Thyroid gland (tissue), 4 donors: ENCODE measurements around the gene CLASP1. TPM values are rescaled to one million over a fixed set of nuclear protein-coding genes. Genes with fewer than 3 reads are reported as not detected.
A peak's percentile ranks its signal among the peaks of the same experiment; 100 is the strongest.
"Not testable (repeated sequence)": the region's sequence is repeated elsewhere in the genome, so short reads cannot be mapped to it uniquely, and the experiment has no call there.

Experiments used
- DNase-seq, 2 donors: peaks; one replicate each; pipeline ENCODE4 v3.0.0-alpha.2; 2019
- H3K27ac ChIP-seq, 3 donors: fragments of 200-600 bp; sonication (generic); 1 replicate in 2 of 3; 2 replicates in 1 of 3; pipeline ENCODE4 v1.5.1; 2016 to 2019; ENCODE audit warnings: mild to moderate bottlenecking in 1 of 3, moderate library complexity in 1 of 3
- H3K27me3 ChIP-seq: fragments of 200-600 bp; sonication (generic); one replicate; pipeline ENCODE4 v1.5.1; 2019
- H3K36me3 ChIP-seq, 2 donors: fragments of 200-600 bp; sonication (generic); one replicate each; pipeline ENCODE4 v1.5.1; 2016 to 2019
- H3K4me1 ChIP-seq, 2 donors: fragments of 200-600 bp; sonication (generic); one replicate each; pipeline ENCODE4 v1.5.1; 2017 to 2019
- H3K4me3 ChIP-seq, 3 donors: fragments of 200-600 bp; sonication (generic); replicated peaks in 1 of 3; 1 replicate in 2 of 3; 2 replicates in 1 of 3; pipeline ENCODE4 v1.5.1; 2016; ENCODE audit warnings: mild to moderate bottlenecking in 1 of 3
- H3K9me3 ChIP-seq: fragments of 200-600 bp; sonication (generic); one replicate; pipeline ENCODE4 v1.5.1; 2017
- POLR2A ChIP-seq, 2 donors: fragments of 450-650 bp; IDR thresholded peaks; one replicate each; pipeline ENCODE4 v1.6.1; 2017; ENCODE audit warnings: antibody characterized with exemption in 2 of 2, mild to moderate bottlenecking in 2 of 2, moderate library complexity in 1 of 2
- WGBS, 2 donors: methylation state at CpG; one replicate each; pipeline ENCODE4 v1.1.5; 2017; 5-methylcytosine and 5-hydroxymethylcytosine counted together
- intact Hi-C: fragments of 100-400 bp; cut with DNase I; formaldehyde crosslinking; loops from one replicate; pipeline ENCODE4 v1.15.1; 2023
- total RNA-seq, 4 donors: library from RNA; depleted of rRNA; stranded (reverse); fragments of >200 nt; gene quantifications; one replicate each; pipeline ENCODE4 v1.2.3, GENCODE V29; 2016
- TF ChIP-seq, protein P1 (sequence below), 6 experiments: fragments of 200-600 bp in 3 of 6; fragments of 450-650 bp in 3 of 6; sonication (generic) in 3 of 6; IDR thresholded peaks; one replicate each; pipeline ENCODE4 v1.5.1; 2016 to 2019; ENCODE audit warnings: antibody characterized with exemption in 6 of 6, mild to moderate bottlenecking in 2 of 6, inconsistent platforms in 1 of 6, moderate library complexity in 1 of 6

Gene CLASP1
- total RNA-seq, 4 donors from 2014 or later = 69.3 to 110 (median 98.3) TPM

GRCh38 chr2:121335294-121336290 is 313.7 kb downstream of the CLASP1 start:
- Histone ChIP-seq H3K36me3 (peaks cover 8 to 9% of the 10 kb centered on the region in 2 donors), H3K27me3 (no peaks in the 10 kb centered on the region), H3K27ac (peak overlapping the region in 2 of 3 donors; percentile 51 to 67), H3K4me1 (peaks cover 20 to 30% of the 10 kb centered on the region in 2 donors), H3K9me3 (no peaks in the 10 kb centered on the region), H3K4me3 (no peak overlapping the region)
- no peak for TF ChIP-seq POLR2A (IDR thresholded peaks at IDR 0.05)
- TF ChIP-seq, protein P1, sequence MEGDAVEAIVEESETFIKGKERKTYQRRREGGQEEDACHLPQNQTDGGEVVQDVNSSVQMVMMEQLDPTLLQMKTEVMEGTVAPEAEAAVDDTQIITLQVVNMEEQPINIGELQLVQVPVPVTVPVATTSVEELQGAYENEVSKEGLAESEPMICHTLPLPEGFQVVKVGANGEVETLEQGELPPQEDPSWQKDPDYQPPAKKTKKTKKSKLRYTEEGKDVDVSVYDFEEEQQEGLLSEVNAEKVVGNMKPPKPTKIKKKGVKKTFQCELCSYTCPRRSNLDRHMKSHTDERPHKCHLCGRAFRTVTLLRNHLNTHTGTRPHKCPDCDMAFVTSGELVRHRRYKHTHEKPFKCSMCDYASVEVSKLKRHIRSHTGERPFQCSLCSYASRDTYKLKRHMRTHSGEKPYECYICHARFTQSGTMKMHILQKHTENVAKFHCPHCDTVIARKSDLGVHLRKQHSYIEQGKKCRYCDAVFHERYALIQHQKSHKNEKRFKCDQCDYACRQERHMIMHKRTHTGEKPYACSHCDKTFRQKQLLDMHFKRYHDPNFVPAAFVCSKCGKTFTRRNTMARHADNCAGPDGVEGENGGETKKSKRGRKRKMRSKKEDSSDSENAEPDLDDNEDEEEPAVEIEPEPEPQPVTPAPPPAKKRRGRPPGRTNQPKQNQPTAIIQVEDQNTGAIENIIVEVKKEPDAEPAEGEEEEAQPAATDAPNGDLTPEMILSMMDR (IDR thresholded peaks at IDR 0.05) = no peak
- intact Hi-C loops = no loop called here
- no peak for DNase-seq
- 68 to 84% methylated on average over 16 to 19 of the region's 22 CpGs for WGBS, 2 donors

- Histone ChIP-seq H3K27me3 (no peaks in the 10 kb centered on the region), H3K27ac (no peak overlapping the region), H3K36me3 (peaks cover 4 to 9% of the 10 kb centered on the region in 2 donors), H3K4me3 (no peak overlapping the region), H3K9me3 (no peaks in the 10 kb centered on the region), H3K4me1 (peaks cover 20 to 21% of the 10 kb centered on the region in 2 donors)
- no peak for TF ChIP-seq POLR2A (IDR thresholded peaks at IDR 0.05)
- TF ChIP-seq, protein P1 (IDR thresholded peaks at IDR 0.05) = no peak
- WGBS, 2 donors = 78 to 91% methylated on average over 14 of the region's 14 CpGs
- DNase-seq = no peak
- intact Hi-C loops = no loop called here
Observed at GRCh38 chr2:121334581-121335293, 314.5 kb downstream of the CLASP1 start.

DNA sequence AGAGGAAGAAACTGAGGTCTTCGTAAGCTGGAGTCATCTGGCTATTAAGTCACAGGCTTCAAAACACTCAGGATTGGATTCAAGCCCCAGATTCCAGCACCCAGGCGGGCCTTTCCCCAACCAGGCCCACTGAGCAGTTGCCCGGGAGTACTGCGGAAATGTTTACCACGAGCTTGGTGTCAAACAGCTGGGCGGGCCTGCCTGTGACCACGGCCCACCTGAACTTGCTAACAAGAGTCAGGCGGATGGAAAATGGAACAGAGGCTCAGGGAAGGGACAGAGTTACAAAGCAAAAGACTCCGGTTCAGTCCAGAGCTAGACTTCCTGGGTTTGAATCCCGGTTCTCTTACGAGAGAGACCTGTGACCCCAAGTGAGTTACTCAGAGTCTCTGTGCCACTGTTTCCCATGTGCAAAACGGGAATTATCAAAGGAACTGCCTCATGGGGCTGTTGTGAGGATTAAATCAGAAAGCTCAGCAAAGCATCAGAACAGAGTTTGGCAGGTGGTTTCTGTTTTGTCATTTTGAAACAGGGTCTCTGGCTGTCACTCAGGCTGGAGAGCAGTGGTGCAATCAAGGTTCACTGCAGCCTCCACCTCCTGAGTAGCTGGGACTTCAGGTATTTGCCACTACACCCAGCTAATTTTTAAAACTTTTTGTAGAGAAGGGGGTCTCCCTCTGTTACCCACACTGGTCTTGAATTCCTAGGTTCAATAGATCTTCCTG is 315.3 kb downstream of the CLASP1 start:
- Histone ChIP-seq H3K9me3 (no peaks in the 10 kb centered on the region), H3K36me3 (peaks cover 0 to 9% of the 10 kb centered on the region in 2 donors), H3K4me3 (no peak overlapping the region), H3K27me3 (no peaks in the 10 kb centered on the region), H3K4me1 (peaks cover 20 to 21% of the 10 kb centered on the region in 2 donors), H3K27ac (no peak overlapping the region)
- DNase-seq = no peak
- WGBS, 2 donors = 74 to 87% methylated on average over 12 of the region's 12 CpGs
- TF ChIP-seq, protein P1 (IDR thresholded peaks at IDR 0.05) = no peak
- no peak for TF ChIP-seq POLR2A (IDR thresholded peaks at IDR 0.05)
- intact Hi-C loops = no loop called here

DNA sequence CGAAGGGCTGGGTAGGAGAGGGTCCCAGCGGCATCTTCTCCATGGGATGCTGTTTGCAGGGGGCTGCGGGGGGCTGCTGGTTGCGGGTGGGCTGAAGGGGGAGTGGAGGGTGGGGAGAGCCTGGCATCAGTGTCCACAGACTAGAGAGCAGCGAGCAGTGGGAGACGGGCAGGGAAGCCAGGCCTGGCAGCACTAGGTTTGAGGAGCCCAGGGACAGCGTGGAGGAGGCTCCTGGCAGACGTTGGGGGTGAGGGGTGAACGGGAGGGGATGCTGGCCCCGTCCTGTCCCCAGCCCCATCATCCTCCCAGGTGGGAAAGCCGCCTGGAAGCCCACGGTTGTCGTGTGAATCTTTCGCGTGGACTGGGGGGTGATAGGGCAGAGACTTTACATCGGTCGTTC is 316.0 kb downstream of the CLASP1 start:
- Histone ChIP-seq H3K27me3 (no peaks in the 10 kb centered on the region), H3K36me3 (peaks cover 0 to 3% of the 10 kb centered on the region in 2 donors), H3K27ac (no peak overlapping the region), H3K9me3 (no peaks in the 10 kb centered on the region), H3K4me3 (no peak overlapping the region), H3K4me1 (peaks cover 20 to 21% of the 10 kb centered on the region in 2 donors)
- intact Hi-C loops = no loop called here
- WGBS, 2 donors = 84 to 88% methylated on average over 17 of the region's 17 CpGs
- TF ChIP-seq POLR2A (IDR thresholded peaks at IDR 0.05) = no peak
- TF ChIP-seq, protein P1 (IDR thresholded peaks at IDR 0.05) = no peak
- DNase-seq = no peak

GRCh38 chr2:121331324-121331723 is 317.9 kb downstream of the CLASP1 start:
- H3K27me3 ChIP-seq, H3K27ac ChIP-seq, H3K36me3 ChIP-seq, H3K9me3 ChIP-seq, DNase-seq, H3K4me3 ChIP-seq, intact Hi-C loops, H3K4me1 ChIP-seq: not testable (repeated sequence)
- 91 to 94% methylated on average over 8 of the region's 8 CpGs for WGBS, 2 donors
